HepG2 (cell line): Measurements from ENCODE around the gene ZFP36. TPM values are rescaled to one million over a fixed set of nuclear protein-coding genes. Genes with fewer than 3 reads are reported as not detected.

Experiments used
- ATF7-NPFF ChIP-seq: sonication (generic); formaldehyde crosslinking; IDR thresholded peaks from 2 replicates; pipeline ENCODE4 v1.8.1; 2023; ENCODE audit warnings: mild to moderate bottlenecking, low read depth, missing genetic modification reagents, moderate library complexity
- CREM ChIP-seq, 2 experiments: sonication (generic) in 1 of 2; formaldehyde crosslinking in 1 of 2; IDR thresholded peaks; 2 replicates each; pipeline versions ENCODE4 v1.4.0 to v1.6.1; 2016 to 2020; ENCODE audit warnings: antibody characterized with exemption in 1 of 2, mild to moderate bottlenecking in 1 of 2, missing genetic modification reagents in 1 of 2
- FOXO1 ChIP-seq: sonication (generic); formaldehyde crosslinking; IDR thresholded peaks from 2 replicates; pipeline ENCODE4 v1.4.0; 2020; ENCODE audit warnings: missing genetic modification reagents
- MEF2D ChIP-seq: sonication (generic); formaldehyde crosslinking; IDR thresholded peaks from 2 replicates; pipeline ENCODE4 v1.5.1; 2020; ENCODE audit warnings: mild to moderate bottlenecking, missing genetic modification reagents
- NCOA1 ChIP-seq: sonication (generic); formaldehyde crosslinking; IDR thresholded peaks from 2 replicates; pipeline ENCODE4 v1.9.0; 2021; ENCODE audit warnings: missing genetic modification reagents
- POLR2G ChIP-seq: fragments of 200-400 bp; formaldehyde crosslinking; IDR thresholded peaks from 2 replicates; pipeline ENCODE4 v1.6.1; 2018; ENCODE audit warnings: mild to moderate bottlenecking, low read depth, low read length, moderate library complexity
- PRDM10 ChIP-seq: sonication (generic); formaldehyde crosslinking; IDR thresholded peaks from 2 replicates; pipeline ENCODE4 v1.4.0; 2020; ENCODE audit warnings: low read depth, missing genetic modification reagents
- RARA ChIP-seq: IDR thresholded peaks from 2 replicates; pipeline ENCODE4 v1.6.1; 2016; ENCODE audit warnings: missing genetic modification reagents, missing compliant biosample characterization
- ZBTB2 ChIP-seq: sonication (generic); formaldehyde crosslinking; IDR thresholded peaks from 2 replicates; pipeline ENCODE4 v1.8.0; 2022; ENCODE audit warnings: low read depth, missing genetic modification reagents
- ZBTB43 ChIP-seq: sonication (generic); formaldehyde crosslinking; conservative IDR thresholded peaks from 2 replicates; pipeline ENCODE4 v1.4.0; 2020; ENCODE audit warnings: missing genetic modification reagents
- ZKSCAN5 ChIP-seq: sonication (generic); formaldehyde crosslinking; IDR thresholded peaks from 2 replicates; pipeline ENCODE4 v1.5.1; 2020; ENCODE audit warnings: mild to moderate bottlenecking, missing genetic modification reagents
- ZNF572 ChIP-seq: sonication (generic); formaldehyde crosslinking; IDR thresholded peaks from 2 replicates; pipeline ENCODE4 v1.5.1; 2020; ENCODE audit warnings: mild to moderate bottlenecking, missing genetic modification reagents
- ZNF687 ChIP-seq: sonication (generic); formaldehyde crosslinking; IDR thresholded peaks from 2 replicates; pipeline ENCODE4 v1.5.1; 2020; ENCODE audit warnings: mild to moderate bottlenecking, missing genetic modification reagents, moderate library complexity
- polyA plus RNA-seq, 8 experiments: library from polyadenylated mRNA; depleted of rRNA in 3 of 8; stranded (reverse) in 7 of 8; unstranded in 1 of 8; fragments of >200 nt; fragmentation: Illumina TruSeq in 4 of 8; extraction: Trizol in 4 of 8; gene quantifications; 2 replicates each; pipeline versions ENCODE4 v1.2.1 to v1.2.3, GENCODE V29; 2011 to 2016; ENCODE audit warnings: low read depth in 4 of 8, missing spikeins in 1 of 8, mixed read lengths in 1 of 8; ENCODE audit not compliant: insufficient read depth in 1 of 8
- total RNA-seq, 5 experiments: library from RNA; depleted of rRNA; stranded (reverse); fragments of >200 nt; fragmentation: Illumina TruSeq; extraction: Trizol; gene quantifications; 2 replicates each; pipeline ENCODE4 v1.2.3, GENCODE V29; 2016; ENCODE audit warnings: low read depth in 1 of 5

The ZFP36 gene
- total and polyA plus RNA-seq, 2 of the 13 experiments (the other 11 are each of a cell fraction or from before 2014, with no cell fraction given): 1.4 to 1.7 TPM

- TF ChIP-seq ZBTB2 (CRISPR knock-in tag) (no peak), ZNF572 (CRISPR knock-in tag) (no peak), ATF7-NPFF (CRISPR knock-in tag) (0 out of 2 replicates have a peak, but pooled peaks have one; percentile 34), MEF2D (CRISPR knock-in tag) (no peak), PRDM10 (CRISPR knock-in tag) (no peak), RARA (CRISPR knock-in tag) (0 out of 2 replicates have a peak, but pooled peaks have one; percentile 5), ZBTB43 (no peak), NCOA1 (no peak), FOXO1 (no peak), ZKSCAN5 (no peak), CREM (IDR thresholded peaks at IDR 0.05) (peak; percentile 51; the same call in 1 of the 2 replicates), CREM (CRISPR knock-in tag; IDR thresholded peaks at IDR 0.05) (no peak), ZNF687 (CRISPR knock-in tag) (peak; percentile 24; the same call in 1 of the 2 replicates), POLR2G (peak; percentile 59)
Measured at GRCh38 chr19:39430675-39431593, 24.3 kb downstream of the ZFP36 start (continued).
